ENCODE measurements around the gene ATE1.

ATE1 gene

GRCh38 chr10:121864653-121865052 lies 63.2 kb downstream of the ATE1 start:
- FAIRE-seq: no peak

- FAIRE-seq: no peak
Observed at GRCh38 chr10:121864168-121864567, 63.7 kb downstream of the ATE1 start.

- FAIRE-seq: no peak
Observed at GRCh38 chr10:121862649-121863048, 65.2 kb downstream of the ATE1 start.

- FAIRE-seq: no peak
Observed at GRCh38 chr10:121862042-121862441, 65.8 kb downstream of the ATE1 start.

- FAIRE-seq: no peak
Observed at GRCh38 chr10:121860810-121861209, 67.0 kb downstream of the ATE1 start.

- no peak for FAIRE-seq
Observed at GRCh38 chr10:121854809-121855445, 72.9 kb downstream of the ATE1 start.

GRCh38 chr10:121853950-121854349 lies 73.9 kb downstream of the ATE1 start:
- FAIRE-seq: no peak

GRCh38 chr10:121851786-121852185 lies 76.0 kb downstream of the ATE1 start:
- FAIRE-seq: no peak

GRCh38 chr10:121848082-121848481 lies 79.7 kb downstream of the ATE1 start:
- no peak for FAIRE-seq

- FAIRE-seq: no peak
Observed at GRCh38 chr10:121846555-121846954, 81.3 kb downstream of the ATE1 start.

- FAIRE-seq: no peak
Observed at GRCh38 chr10:121845044-121845784, 82.6 kb downstream of the ATE1 start.

- FAIRE-seq: no peak
Observed at GRCh38 chr10:121844537-121844936, 83.3 kb downstream of the ATE1 start.

GRCh38 chr10:121843379-121843778 lies 84.5 kb downstream of the ATE1 start:
- peak; percentile 21 for FAIRE-seq

- no peak for FAIRE-seq
Observed at GRCh38 chr10:121841862-121842261, 86.0 kb downstream of the ATE1 start.

GRCh38 chr10:121838931-121839330 lies 88.9 kb downstream of the ATE1 start:
- no peak for FAIRE-seq

- no peak for FAIRE-seq
Observed at GRCh38 chr10:121838149-121838548, 89.7 kb downstream of the ATE1 start.

GRCh38 chr10:121836171-121836570 lies 91.7 kb downstream of the ATE1 start:
- no peak for FAIRE-seq

GRCh38 chr10:121835376-121835775 lies 92.5 kb downstream of the ATE1 start:
- FAIRE-seq: no peak

GRCh38 chr10:121834757-121835156 lies 93.1 kb downstream of the ATE1 start:
- FAIRE-seq: no peak

GRCh38 chr10:121833387-121833786 lies 94.4 kb downstream of the ATE1 start:
- no peak for FAIRE-seq

- FAIRE-seq: no peak
Observed at GRCh38 chr10:121832647-121833046, 95.2 kb downstream of the ATE1 start.

- FAIRE-seq: no peak
Observed at GRCh38 chr10:121831777-121832176, 96.1 kb downstream of the ATE1 start.

- FAIRE-seq: no peak
Observed at GRCh38 chr10:121831237-121831636, 96.6 kb downstream of the ATE1 start.

GRCh38 chr10:121830101-121830500 lies 97.7 kb downstream of the ATE1 start:
- FAIRE-seq: no peak

- no peak for FAIRE-seq
Observed at GRCh38 chr10:121828045-121828444, 99.8 kb downstream of the ATE1 start.

Measured in colon (tissue), 2 donors.